ENCODE measurements around the gene ANKS1B. TPM values are rescaled to one million over a fixed set of nuclear protein-coding genes. Genes with fewer than 3 reads are reported as not detected.

The ANKS1B gene
- total and polyA plus RNA-seq, 2 of the 4 experiments (the other 2 are of a cell fraction): 0.17 to 0.18 TPM

GRCh38 chr12:99975321-99975720, 9.4 kb downstream of the ANKS1B start:
- Histone ChIP-seq H3K4me3 (ENCODE audit: insufficient read depth, low read depth, low read length) (no peak overlapping the region), H4K5ac (ENCODE audit: low read depth, low read length) (no peak overlapping the region), H3K14ac (replicated peaks; ENCODE audit: low read depth, low read length) (no peak overlapping the region), H3K36me3 (ENCODE audit: control insufficient read depth, insufficient read depth, low read length) (no peaks in the 10 kb centered on the region), H3K18ac (ENCODE audit: low read depth, low read length) (no peak overlapping the region), H3K9me1 (ENCODE audit: insufficient read depth, low read length) (no peaks in the 10 kb centered on the region), H2AFZ (replicated peaks; ENCODE audit: low read length, poor library complexity) (no peak overlapping the region), H3K4ac (ENCODE audit: low read depth, low read length) (no peak overlapping the region), H3K9ac (ENCODE audit: low read depth, low read length) (no peak overlapping the region), H2BK15ac (ENCODE audit: low read depth, low read length) (no peak overlapping the region), H2BK120ac (ENCODE audit: low read depth, low read length) (no peak overlapping the region), H3K4me1 (ENCODE audit: control insufficient read depth, insufficient read depth, low read length) (no peaks in the 10 kb centered on the region), H2BK5ac (ENCODE audit: low read depth, low read length, poor library complexity, severe bottlenecking) (no peak overlapping the region), H4K20me1 (ENCODE audit: insufficient read depth, low read length) (no peaks in the 10 kb centered on the region), H4K91ac (ENCODE audit: insufficient read depth, low read depth, low read length) (no peak overlapping the region), H2AK9ac (replicated peaks; ENCODE audit: low read depth, low read length, poor library complexity) (no peak overlapping the region), H3K4me2 (ENCODE audit: low read depth, low read length) (no peak overlapping the region), H4K8ac (ENCODE audit: low read depth in 2 of 2, low read length in 2 of 2) (no peak overlapping the region), H2BK20ac (ENCODE audit: low read depth, low read length) (no peak overlapping the region), H3K27me3 (ENCODE audit: control insufficient read depth, insufficient read depth, low read length) (no peaks in the 10 kb centered on the region; the same call in 1 of the 2 replicates), H3K9me3 (ENCODE audit: control insufficient read depth, insufficient read depth, low read length) (no peaks in the 10 kb centered on the region), H3K56ac (ENCODE audit: extremely low read depth, insufficient read depth, low read length) (no peak overlapping the region), H3K23ac (ENCODE audit: low read depth, low read length) (no peak overlapping the region), H2AK5ac (ENCODE audit: low read depth, low read length) (no peak overlapping the region), H3K79me1 (ENCODE audit: low read depth in 1 of 2, low read length in 2 of 2) (no peaks in the 10 kb centered on the region), H3K27ac (ENCODE audit: insufficient read depth, low read length) (no peak overlapping the region)
- dilution Hi-C loops (cut with HindIII; ENCODE audit: low sequenced_read_pairs, unreplicated experiment): no loop called here
- ATAC-seq (ENCODE audit: low read depth): no peak
- TF ChIP-seq CEBPB (IDR thresholded peaks at IDR 0.05; ENCODE audit: low read depth, low read length): no peak
- no peak for TF ChIP-seq MAFK (IDR thresholded peaks at IDR 0.05; ENCODE audit: low read depth, low read length)
- no peak for TF ChIP-seq RAD21 (IDR thresholded peaks at IDR 0.05; ENCODE audit: low read length)
- no peak for TF ChIP-seq CHD1 (IDR thresholded peaks at IDR 0.05; ENCODE audit: low read depth, low read length)
- no peak for TF ChIP-seq MXI1 (IDR thresholded peaks at IDR 0.05; ENCODE audit: borderline replicate concordance, low read depth, low read length)
- no peak for TF ChIP-seq FOS (IDR thresholded peaks at IDR 0.05; ENCODE audit: low read depth, low read length)
- TF ChIP-seq ELK1 (IDR thresholded peaks at IDR 0.05; ENCODE audit: borderline replicate concordance, low read depth, low read length): no peak
- no peak for TF ChIP-seq BHLHE40 (IDR thresholded peaks at IDR 0.05; ENCODE audit: low read depth, low read length)
- TF ChIP-seq RFX5 (IDR thresholded peaks at IDR 0.05; ENCODE audit: low read depth, low read length): no peak
- TF ChIP-seq POLR2A (IDR thresholded peaks at IDR 0.05; ENCODE audit: low read depth, low read length): no peak
- no peak for TF ChIP-seq MAZ (IDR thresholded peaks at IDR 0.05; ENCODE audit: borderline replicate concordance, low read depth, low read length)
- TF ChIP-seq NFE2L2 (IDR thresholded peaks at IDR 0.05; ENCODE audit: low read depth, low read length): no peak
- no peak for TF ChIP-seq CTCF (conservative IDR thresholded peaks at IDR 0.05; ENCODE audit: low read depth, low read length)
- no peak for TF ChIP-seq RCOR1 (IDR thresholded peaks at IDR 0.05; ENCODE audit: insufficient replicate concordance, low read length)
- no peak for TF ChIP-seq SMC3 (IDR thresholded peaks at IDR 0.05; ENCODE audit: low read depth, low read length)
- TF ChIP-seq USF2 (IDR thresholded peaks at IDR 0.05; ENCODE audit: low read depth, low read length): no peak
- in situ Hi-C loops (cut with MboI; ENCODE audit: low sequenced_read_pairs): no loop called here
- intact Hi-C loops (cut with micrococcal nuclease): no loop called here
- no peak for DNase-seq
- POLR2A ChIA-PET (ENCODE audit: unreplicated experiment): no interaction called here
- CTCF ChIA-PET: interaction anchor here (0.9 kb wide), 1 partner anchor 179 kb away, joined by 4 read pairs; no protein-coding TSS in a partner anchor
- BruUV-seq (replicated peaks): no TSS peak
- no CpG with 5 or more reads among the region's 2 CpGs for WGBS, 2 experiments (ENCODE audit: extremely low coverage in 2 of 2, insufficient read length in 1 of 2)

Measured in IMR-90 (cell line).